ENCODE measurements around the gene CEP162.

CEP162 gene

GRCh38 chr6:84081222-84081621 is 146.2 kb downstream of the CEP162 start:
- no peaks in the 10 kb centered on the region for H3K79me2 ChIP-seq (ENCODE audit: insufficient read depth, low read length)
- H2AFZ ChIP-seq (ENCODE audit: low read depth, low read length, severe bottlenecking) = no peak overlapping the region
- TF ChIP-seq EZH2phosphoT487 (conservative IDR thresholded peaks at IDR 0.05; ENCODE audit: low read length) = no peak
- no peak for TF ChIP-seq CTCF (IDR thresholded peaks at IDR 0.05; ENCODE audit: insufficient read depth, low read length, poor library complexity, severe bottlenecking)
- no peaks in the 10 kb centered on the region for H3K36me3 ChIP-seq (ENCODE audit: low read length)
- no peaks in the 10 kb centered on the region for H3K27me3 ChIP-seq (ENCODE audit: low read length)
- no peak overlapping the region for H3K9ac ChIP-seq (ENCODE audit: low read length)
- H3K4me2 ChIP-seq (ENCODE audit: low read depth, low read length, poor library complexity, severe bottlenecking) = no peak overlapping the region
- H3F3A ChIP-seq (ENCODE audit: insufficient read depth) = no peaks in the 10 kb centered on the region
- H3K27ac ChIP-seq (ENCODE audit: low read depth, low read length) = no peak overlapping the region
- H3K9me3 ChIP-seq (ENCODE audit: insufficient read depth, low read length) = no peaks in the 10 kb centered on the region
- H4K20me1 ChIP-seq (ENCODE audit: low read depth, low read length) = no peaks in the 10 kb centered on the region
- no peak overlapping the region for H3K4me3 ChIP-seq (ENCODE audit: insufficient read depth, low read length, poor library complexity, severe bottlenecking)
- no peaks in the 10 kb centered on the region for H3K9me2 ChIP-seq (replicated peaks; ENCODE audit: insufficient read depth, low read length)

- H3K36me3 ChIP-seq (ENCODE audit: low read length) = no peaks in the 10 kb centered on the region
- no peaks in the 10 kb centered on the region for H3F3A ChIP-seq (ENCODE audit: insufficient read depth)
- no peaks in the 10 kb centered on the region for H3K27me3 ChIP-seq (ENCODE audit: low read length)
- no peaks in the 10 kb centered on the region for H3K9me2 ChIP-seq (replicated peaks; ENCODE audit: insufficient read depth, low read length)
- no peak overlapping the region for H3K4me2 ChIP-seq (ENCODE audit: low read depth, low read length, poor library complexity, severe bottlenecking)
- no peaks in the 10 kb centered on the region for H3K79me2 ChIP-seq (ENCODE audit: insufficient read depth, low read length)
- H3K9ac ChIP-seq (ENCODE audit: low read length) = no peak overlapping the region
- H3K4me3 ChIP-seq (ENCODE audit: insufficient read depth, low read length, poor library complexity, severe bottlenecking) = no peak overlapping the region
- H2AFZ ChIP-seq (ENCODE audit: low read depth, low read length, severe bottlenecking) = no peak overlapping the region
- no peak overlapping the region for H3K27ac ChIP-seq (ENCODE audit: low read depth, low read length)
- no peaks in the 10 kb centered on the region for H4K20me1 ChIP-seq (ENCODE audit: low read depth, low read length)
- H3K9me3 ChIP-seq (ENCODE audit: insufficient read depth, low read length) = no peaks in the 10 kb centered on the region
- no peak for TF ChIP-seq EZH2phosphoT487 (conservative IDR thresholded peaks at IDR 0.05; ENCODE audit: low read length)
- TF ChIP-seq CTCF (IDR thresholded peaks at IDR 0.05; ENCODE audit: insufficient read depth, low read length, poor library complexity, severe bottlenecking) = no peak
Observed at GRCh38 chr6:84078335-84078734, 149.1 kb downstream of the CEP162 start.

- Histone ChIP-seq H3K4me3 (ENCODE audit: insufficient read depth, low read length, poor library complexity, severe bottlenecking) (no peak overlapping the region), H3F3A (ENCODE audit: insufficient read depth) (no peaks in the 10 kb centered on the region), H3K9ac (ENCODE audit: low read length) (no peak overlapping the region), H3K4me2 (ENCODE audit: low read depth, low read length, poor library complexity, severe bottlenecking) (no peak overlapping the region), H3K79me2 (ENCODE audit: insufficient read depth, low read length) (no peaks in the 10 kb centered on the region), H4K20me1 (ENCODE audit: low read depth, low read length) (no peaks in the 10 kb centered on the region), H3K27ac (ENCODE audit: low read depth, low read length) (no peak overlapping the region), H3K9me3 (ENCODE audit: insufficient read depth, low read length) (no peaks in the 10 kb centered on the region), H3K36me3 (ENCODE audit: low read length) (no peaks in the 10 kb centered on the region), H3K9me2 (replicated peaks; ENCODE audit: insufficient read depth, low read length) (no peaks in the 10 kb centered on the region), H2AFZ (ENCODE audit: low read depth, low read length, severe bottlenecking) (no peak overlapping the region), H3K27me3 (ENCODE audit: low read length) (no peaks in the 10 kb centered on the region)
- TF ChIP-seq CTCF (IDR thresholded peaks at IDR 0.05; ENCODE audit: insufficient read depth, low read length, poor library complexity, severe bottlenecking) (no peak), EZH2phosphoT487 (conservative IDR thresholded peaks at IDR 0.05; ENCODE audit: low read length) (no peak)
Observed at GRCh38 chr6:84077645-84078044, 149.8 kb downstream of the CEP162 start.
